HG03342 (cell line): ENCODE data around the gene IL20RB.
"Not testable (repeated sequence)": the region's sequence is repeated elsewhere in the genome, so short reads cannot be mapped to it uniquely, and the experiment has no call there.

Experiments
- ATAC-seq: cut with Tn5 transposase; IDR thresholded peaks from one replicate; pipeline ENCODE4 v1.9.1; 2021; ENCODE audit warnings: mild to moderate bottlenecking, moderate library complexity; ENCODE audit not compliant: unreplicated experiment

IL20RB gene

DNA sequence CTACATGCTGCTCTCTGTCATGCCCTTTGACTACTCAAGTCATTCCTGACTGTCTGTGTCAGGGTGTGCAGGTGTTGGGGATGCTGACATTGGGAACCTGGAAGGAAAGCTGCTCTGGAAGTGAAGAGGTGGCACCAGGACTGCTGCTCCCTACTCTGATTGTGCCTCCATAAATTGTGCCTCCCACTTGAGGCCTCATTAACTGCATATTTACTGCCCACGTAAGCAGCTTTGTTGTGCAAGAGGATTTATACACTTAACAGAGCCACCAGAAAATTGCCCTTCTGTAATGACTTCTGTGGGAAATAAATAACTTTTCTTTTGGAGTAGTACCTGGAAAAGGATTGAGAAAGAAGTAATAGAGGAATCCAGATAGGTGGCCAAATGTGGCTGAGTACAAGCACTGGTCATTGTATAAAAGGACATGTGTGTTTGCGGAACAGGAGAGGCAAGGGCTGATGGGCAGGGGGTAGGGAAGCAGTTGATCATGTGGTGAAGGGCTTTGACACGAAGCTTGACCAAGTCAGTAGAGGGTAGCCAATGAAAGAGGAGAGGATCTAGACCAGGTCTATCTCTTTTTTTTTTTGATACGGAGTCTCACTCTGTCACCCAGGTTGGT is 24.8 kb downstream of the IL20RB start:
- no peak for ATAC-seq

DNA sequence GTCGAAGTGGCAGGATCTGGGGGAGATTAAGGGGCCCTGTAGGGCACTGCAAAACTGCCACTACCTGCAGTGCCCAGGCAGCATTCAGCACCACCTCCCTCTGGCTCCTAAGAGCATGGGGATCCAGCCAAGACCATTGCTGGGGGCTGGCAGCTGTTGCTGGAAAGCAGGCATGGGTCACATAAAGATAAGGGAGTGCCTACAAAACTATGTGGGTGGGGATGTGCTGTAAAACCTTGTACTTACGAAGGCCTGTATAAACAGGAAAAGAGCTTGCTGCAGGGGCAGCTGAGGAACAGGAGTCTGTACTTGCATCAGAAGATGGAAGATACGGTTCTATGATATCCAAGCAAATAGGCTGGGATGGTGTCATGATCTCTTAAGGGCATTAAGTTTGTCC is 27.1 kb downstream of the IL20RB start:
- ATAC-seq = no peak

DNA sequence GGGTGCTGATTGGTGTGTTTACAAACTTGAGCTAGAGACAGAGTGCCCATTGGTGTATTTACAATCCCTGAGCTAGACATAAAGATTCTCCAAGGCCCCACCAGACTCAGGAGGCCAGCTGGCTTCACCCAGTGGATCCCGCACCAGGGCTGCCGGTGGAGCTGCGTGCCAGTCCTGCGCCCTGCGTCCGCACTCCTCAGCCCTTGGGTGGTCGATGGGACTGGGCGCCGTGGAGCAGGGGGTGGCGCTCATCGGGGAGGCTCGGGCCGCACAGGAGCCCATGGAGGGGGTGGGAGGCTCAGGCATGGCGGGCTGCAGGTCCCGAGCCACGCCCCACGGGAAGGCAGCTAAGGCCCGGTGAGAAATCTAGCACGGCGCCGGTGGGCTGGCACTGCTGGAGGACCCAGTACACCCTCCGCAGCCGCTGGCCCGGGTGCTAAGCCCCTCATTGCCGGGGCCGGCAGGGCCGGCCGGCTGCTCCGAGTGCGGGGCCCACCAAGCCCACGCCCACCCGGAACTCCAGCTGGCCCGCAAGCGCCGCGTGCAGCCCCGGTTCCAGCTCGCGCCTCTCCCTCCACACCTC is 29.7 kb downstream of the IL20RB start:
- not testable (repeated sequence) for ATAC-seq

DNA sequence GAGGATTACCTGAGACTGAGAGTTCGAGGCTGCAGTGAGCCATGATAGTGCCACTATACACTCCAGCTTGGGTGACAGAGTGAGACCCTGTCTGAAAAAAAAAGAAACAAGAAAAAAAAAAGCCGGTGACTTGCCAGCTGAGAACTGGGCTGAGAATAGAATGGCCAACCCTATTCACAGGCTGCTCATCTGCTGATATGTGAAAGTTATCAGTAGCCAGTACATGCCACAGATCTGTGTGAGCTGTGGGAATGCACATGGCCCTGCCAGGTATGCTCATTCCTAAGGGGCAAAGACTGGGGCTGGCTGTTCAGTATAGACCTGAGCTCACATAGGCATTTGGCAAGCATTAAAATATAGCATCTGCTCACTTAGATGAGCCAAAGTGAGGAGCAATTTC is 30.9 kb downstream of the IL20RB start:
- ATAC-seq = no peak

DNA sequence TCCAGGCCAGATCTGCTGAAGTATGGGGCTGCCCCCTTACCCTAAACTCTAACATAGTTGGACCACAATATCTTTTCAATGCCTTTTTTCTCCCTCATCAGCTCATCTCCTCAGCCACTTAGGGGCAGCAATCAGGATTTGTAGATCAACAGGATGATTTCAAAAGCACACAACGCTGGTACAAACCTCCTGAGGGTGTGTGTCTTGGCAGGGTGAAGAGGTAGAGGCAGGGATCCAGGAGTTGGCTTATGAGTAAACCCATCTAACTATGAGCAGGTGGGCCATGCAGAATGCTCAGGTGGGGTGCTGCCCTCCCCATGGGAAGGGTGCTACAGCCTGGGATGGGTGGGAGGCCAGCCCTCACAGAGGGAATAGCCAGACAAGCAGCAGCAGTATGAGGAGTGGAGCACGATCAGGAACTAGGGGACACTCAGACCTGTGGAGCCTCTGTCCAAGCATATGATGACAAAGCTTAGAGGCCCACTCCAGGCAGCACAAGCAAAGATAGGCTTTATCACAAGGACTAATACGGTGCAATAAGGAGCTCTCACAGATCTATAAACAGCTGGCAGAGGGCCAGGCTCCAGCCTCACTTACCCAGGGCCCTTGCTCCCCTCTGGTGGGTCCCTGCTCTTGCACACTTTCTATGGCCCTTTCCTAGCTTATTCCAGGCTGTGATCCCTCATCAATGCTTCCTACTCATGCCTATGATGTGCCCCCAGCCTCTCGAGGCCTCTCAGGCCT is 32.2 kb downstream of the IL20RB start:
- ATAC-seq = no peak

DNA sequence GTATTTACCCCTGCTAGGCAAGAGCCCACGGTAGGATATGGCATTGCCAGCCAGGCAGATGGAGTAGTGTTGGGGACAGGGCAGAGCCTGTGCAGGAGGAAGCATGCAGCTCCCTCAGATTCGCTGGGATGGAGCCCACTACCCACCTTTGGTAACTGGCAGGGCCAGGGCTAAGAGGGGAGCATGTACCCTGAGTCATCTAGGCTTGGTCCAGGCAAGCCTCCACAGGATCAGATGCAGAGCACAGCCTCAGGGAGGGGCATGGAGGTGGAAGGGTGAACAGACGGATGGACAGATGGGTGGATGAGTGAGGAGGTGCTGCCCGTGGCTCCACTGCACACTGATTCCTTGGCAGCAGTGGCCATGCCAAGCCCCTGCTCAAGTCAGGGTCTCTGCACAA is 33.0 kb downstream of the IL20RB start:
- no peak for ATAC-seq

DNA sequence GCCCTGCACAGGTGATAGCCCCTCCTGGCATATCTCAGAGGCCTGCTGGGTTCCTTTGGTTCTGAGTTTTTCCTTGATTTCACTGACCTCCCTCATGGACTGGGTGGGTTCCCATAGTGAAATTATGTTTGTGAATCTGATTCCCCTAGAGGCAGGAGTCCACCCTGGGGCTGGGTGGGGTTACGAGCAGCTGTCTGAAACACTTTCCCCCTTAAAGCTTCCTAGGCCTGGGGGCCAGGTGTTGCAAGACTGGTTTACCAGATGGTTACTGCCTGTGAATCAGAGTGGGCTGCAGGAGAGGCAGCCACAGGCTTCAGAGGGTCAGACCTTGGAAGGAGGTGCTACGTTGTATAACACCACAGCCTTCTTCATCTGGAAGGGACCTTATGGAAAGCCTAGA is 34.3 kb downstream of the IL20RB start:
- no peak for ATAC-seq

DNA sequence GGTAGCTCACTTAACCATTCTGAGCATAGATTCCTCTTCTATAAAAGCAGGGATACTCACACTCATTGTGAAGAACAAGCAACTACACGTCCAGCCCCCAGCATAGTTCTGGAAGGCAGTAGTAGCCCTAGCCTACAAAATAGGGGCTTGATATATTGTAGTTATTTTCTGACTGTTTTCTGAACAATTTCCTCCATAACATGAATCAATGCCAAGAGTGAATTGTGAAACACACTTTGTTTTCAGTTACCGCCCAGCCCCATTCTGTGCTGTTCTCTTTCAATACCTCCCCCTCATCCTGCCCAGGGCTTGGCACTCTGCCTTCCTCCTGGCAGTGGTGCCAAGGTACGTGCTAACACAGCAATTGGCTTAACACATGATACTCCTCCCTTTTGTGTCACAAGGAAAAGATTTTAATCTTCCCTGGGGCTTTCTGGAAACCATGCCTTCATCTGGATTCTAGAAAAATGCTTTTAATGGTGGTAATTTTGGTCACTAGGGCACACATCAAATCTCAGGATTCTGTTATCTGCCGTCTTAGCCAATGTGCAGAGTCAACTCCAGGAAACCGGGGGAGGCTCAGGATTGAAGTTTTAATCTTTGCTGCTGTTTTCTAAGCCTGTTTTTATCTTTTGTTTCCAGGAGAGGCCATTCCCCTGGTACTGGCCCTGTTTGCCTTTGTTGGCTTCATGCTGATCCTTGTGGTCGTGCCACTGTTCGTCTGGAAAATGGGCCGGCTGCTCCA is 37.2 kb downstream of the IL20RB start:
- ATAC-seq = no peak

DNA sequence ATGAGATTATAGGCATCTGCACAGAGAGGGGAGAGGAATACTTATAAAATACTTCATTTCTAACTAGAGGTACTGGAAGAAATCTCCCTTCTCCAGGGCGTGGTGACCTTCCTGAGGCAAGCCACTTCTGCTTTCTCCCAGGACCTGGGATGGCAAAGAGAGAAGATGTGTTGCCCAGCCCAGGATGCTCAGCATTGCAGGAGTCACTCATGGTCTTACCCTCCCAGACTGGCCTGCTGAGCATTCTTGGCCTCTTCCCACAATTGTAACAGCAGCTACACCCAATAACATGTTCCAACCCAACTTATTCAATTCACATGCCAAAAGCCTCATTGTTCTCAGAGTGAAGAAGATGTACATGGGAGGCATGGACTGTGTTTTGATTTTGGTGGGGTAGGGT is 37.9 kb downstream of the IL20RB start:
- ATAC-seq = no peak

DNA sequence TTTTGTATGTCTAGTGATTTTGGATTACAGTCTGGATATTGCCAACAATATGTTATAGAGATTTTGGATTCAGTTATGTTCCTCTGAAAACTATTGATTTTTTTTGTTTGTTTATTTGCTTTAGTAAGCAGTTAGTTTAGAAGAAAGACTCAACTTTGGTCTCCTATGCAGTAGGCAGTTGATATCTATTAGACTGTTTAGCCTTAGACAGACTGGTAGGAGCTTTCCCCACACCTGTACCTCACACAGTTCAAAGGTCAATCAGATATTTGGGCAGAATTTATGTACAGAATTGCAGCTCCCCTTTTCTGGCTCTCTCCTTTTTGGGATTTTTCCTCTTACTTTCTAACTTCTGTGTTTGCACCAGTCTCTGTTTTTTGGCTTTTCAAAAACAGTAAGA is 42.3 kb downstream of the IL20RB start:
- ATAC-seq = no peak

DNA sequence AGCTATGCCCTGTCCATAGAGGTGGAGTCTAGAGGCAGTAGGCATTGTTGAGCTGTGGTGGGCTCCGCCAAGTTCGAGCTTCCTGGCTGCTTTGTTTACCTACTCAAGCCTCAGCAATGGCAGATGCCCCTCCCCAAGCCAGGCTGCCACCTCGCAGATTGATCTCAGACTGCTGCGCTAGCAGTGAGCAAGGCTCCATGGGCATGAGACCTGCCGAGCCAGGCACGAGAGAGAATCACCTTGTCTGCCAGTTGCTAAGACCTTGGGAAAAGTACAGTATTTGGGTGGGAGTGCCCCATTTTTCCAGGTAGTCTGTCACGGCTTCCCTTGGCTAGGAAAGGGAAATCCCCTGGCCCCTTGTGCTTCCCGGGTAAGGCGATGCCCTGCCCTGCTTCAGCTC is 49.6 kb downstream of the IL20RB start:
- ATAC-seq = not testable (repeated sequence)

DNA sequence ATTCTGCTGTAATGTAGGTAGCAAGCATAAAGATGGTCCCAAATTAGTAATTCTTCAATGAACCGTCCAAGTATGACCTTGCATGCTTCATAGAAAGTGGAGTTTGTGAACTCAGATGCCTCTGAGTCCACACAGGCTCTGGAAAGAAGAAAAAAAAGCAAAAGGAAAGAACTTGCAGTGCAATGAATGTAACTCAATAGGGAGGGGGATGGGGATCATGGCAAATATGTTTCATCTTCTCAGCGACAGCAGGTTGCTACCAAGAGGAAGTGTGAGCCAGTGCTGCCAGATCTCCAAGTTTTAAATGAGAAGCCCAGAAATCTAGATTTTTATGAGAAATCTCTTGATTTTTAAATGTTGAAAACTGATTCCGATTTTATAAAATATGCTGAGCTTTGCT is 50.3 kb downstream of the IL20RB start:
- ATAC-seq = no peak

DNA sequence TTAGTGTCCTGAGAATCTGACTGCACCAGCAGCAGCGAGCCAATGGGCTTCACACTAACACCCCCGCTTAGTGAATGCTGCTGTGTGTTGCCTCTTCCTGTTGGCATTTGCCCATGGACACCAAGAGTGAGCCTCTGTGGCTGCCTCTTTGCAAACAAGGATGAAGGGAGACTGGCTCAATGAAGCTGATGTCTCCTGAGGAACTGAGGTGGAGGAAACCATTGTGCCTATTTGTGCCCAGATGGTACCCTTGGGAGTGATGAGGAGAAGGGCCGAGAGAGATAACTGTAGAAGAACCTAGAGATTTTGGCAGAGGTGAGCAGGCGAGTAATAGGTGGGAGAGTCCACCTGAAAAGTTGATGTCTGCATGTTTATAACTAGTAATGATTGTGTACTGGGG is 51.2 kb downstream of the IL20RB start:
- no peak for ATAC-seq

DNA sequence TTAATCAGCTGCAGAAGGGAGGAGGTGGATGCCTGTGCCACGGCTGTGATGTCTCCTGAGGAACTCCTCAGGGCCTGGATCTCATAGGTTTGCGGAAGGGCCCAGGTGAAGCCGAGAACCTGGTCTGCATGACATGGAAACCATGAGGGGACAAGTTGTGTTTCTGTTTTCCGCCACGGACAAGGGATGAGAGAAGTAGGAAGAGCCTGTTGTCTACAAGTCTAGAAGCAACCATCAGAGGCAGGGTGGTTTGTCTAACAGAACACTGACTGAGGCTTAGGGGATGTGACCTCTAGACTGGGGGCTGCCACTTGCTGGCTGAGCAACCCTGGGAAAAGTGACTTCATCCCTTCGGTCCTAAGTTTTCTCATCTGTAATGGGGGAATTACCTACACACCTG is 52.4 kb downstream of the IL20RB start:
- ATAC-seq = no peak

DNA sequence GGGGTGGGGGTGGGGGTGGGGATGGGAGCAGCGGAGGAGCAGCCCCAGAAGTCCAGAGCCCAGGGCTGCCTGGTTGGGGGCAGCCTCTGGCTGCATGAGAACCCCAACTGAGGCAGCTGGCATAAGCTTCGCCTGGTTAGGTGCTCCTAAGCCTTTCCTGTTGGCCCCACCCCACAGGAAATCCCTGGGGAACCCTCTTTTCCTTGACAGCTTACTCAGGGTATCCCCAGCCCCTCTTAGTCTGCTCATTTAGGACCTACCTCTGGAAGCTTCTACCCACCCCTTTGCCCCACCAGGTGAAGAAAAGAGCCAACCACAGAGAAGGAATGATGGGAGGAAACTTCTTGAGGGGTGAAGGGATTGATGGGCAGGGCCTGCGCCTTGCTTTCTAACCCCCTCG is 53.4 kb downstream of the IL20RB start:
- ATAC-seq = no peak

DNA sequence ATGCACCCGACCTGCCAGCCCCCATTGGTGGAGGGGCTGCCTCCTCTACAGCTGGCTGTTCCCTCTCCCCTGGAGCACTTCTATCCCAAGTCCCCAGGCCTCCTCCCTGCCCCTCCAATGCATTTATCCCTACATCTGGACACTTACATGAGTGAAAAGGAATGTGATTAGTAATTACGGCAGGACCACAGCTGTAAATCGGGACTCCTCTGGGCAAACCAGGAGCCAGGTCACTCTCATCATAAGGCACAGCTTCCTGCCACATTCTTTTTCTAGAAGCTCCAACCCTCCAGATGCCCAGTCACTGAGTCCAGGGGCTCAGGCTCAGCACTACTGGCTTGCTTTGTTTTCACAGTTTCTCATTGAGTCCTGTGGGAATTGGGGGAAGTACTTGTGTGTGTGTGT is 54.3 kb downstream of the IL20RB start:
- no peak for ATAC-seq

DNA sequence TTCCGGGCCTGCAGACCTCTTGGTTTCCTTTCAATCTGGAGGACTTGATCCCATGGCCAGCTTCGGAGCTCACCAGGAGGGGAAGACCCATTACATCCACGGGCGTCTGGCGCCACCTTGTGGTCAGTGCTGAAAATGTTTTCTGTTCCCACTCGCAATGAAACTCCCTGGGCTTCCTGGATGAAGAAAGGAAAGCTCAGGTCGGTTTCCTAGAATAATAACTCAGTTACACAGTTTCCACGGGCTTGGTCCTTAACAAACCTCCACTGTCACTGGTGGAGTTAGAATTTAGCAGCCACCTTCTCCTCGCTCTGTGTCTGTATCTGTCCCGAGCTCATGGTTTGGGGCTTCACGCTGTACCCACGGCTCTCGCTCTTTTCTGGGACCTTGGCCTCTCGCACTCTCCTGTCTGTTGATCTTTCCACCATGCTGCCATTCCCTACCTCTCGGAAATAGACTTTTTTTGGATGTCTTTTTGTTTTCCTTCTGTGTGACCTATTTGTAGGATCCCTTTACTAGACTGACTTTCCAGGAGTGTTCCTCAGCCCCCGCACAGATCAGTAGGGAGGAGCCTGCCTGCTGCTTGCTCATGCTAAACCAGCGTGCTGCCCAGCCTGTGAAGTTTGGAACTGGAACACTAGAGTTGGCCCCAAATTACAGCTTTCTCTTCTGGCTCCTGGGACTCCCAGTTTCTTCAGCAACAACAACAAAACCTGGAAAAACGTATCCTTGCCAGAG is 56.3 kb downstream of the IL20RB start:
- peak; percentile 77 for ATAC-seq

DNA sequence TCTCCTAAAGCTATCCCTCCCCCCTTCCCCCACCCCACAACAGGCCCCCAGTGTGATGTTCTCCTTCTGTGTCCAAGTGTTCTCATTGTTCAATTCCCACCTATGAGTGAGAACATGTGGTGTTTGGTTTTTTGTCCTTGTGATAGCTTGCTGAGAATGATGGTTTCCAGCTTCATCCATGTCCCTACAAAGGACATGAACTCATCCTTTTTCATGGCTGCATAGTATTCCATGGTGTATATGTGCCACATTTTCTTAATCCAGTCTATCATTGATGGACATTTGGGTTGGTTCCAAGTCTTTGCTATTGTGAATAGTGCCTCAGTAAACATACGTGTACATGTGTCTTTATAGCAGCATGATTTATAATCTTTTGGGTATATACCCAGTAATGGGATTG is 59.5 kb downstream of the IL20RB start:
- ATAC-seq = not testable (repeated sequence)

DNA sequence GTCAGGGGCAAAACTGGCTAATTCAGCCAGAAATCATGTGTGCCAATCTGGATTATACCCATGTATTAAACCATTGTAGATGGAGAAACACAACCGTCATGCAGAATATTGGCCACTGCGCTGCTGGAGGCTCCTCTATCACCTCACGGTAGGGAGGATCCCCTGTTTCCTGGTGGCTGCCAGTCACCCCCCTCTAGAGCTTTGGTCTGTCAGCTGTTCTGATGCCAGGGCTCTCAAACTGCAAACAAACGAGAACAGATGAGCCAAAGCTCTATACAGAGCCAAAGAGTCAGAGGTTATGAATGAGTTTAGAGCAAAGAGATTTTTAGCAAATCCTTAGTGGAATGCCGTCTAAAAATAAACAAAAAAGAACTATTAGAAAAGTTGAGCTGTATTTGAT is 62.5 kb downstream of the IL20RB start:
- ATAC-seq = no peak

DNA sequence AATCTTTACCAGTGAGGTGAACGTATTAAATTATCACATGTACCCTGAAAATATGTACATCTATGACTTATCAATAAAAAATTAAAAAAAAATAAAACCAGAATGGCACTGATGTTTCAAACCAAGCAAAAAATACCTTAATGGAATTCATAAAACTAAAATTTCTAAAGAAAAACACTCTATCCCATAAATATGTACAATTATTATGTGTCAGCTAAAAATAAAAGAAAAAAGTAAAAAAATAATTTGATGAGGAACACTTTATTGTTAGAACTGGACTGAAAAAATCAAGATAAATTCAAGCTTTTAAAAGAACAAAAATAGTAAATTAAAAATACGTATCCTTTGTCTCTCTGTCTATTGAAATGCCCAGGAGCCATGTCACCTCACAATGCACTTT is 63.1 kb downstream of the IL20RB start:
- ATAC-seq = no peak

DNA sequence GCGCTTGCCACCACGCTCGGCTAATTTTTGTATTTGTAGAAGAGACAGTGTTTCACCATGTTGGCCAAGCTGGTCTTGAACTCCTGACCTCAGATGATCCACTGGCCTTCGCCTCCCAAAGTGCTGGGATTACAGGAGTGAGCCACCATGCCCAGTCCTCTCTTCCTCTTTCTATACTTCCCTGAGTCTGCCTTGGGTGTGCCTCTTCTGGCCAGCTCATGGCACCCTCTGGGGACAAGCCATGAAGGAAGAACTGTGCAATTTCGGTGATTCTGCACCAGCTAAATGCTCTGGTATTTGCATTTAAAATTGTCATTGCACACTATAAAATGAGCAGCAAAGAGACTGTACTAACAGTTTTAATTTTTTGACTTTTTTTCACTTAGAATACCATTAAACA is 66.6 kb downstream of the IL20RB start:
- no peak for ATAC-seq
